HG03039 (cell line): ENCODE data around the gene FOXP1.
"Not testable (repeated sequence)": the region's sequence is repeated elsewhere in the genome, so short reads cannot be mapped to it uniquely, and the experiment has no call there.

Source experiments
- ATAC-seq: cut with Tn5 transposase; IDR thresholded peaks from one replicate; pipeline ENCODE4 v1.9.1; 2021; ENCODE audit warnings: mild to moderate bottlenecking, moderate library complexity; ENCODE audit not compliant: unreplicated experiment

FOXP1 gene

DNA sequence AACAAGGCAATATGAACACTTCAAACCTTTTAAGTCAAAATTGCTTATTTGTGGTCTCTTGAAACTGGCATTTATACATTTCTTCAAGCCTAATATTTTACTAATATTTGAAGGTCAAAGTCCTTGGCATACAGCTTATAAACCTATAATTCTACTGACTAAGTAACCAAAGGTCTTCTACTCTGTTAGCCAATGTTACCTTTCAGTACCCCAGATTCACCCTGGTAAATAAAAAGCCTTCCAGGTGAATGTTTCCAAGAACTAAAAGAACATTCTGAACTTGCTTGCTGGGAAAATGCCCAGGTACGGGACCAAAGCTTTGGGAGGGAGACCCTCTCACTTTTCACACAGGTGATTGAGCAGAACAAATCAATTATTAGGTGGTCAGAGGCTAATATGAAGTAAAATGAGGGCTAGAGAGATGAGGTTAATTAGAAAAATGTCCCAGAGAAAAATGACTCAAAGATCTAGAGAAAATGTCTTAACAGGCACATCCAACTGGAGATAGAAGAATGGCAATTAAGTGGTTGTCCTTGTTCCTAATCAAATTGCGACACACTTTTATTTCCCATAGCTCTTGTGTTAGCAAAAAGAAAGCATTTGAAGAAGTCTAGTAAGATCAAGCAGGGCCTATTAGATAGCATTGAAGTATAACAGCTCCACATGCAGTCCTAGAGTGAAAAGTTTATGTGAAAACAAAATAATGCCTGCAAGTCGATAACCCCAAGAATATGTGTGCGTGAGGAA is 232.0 kb downstream of the FOXP1 start:
- ATAC-seq: no peak

DNA sequence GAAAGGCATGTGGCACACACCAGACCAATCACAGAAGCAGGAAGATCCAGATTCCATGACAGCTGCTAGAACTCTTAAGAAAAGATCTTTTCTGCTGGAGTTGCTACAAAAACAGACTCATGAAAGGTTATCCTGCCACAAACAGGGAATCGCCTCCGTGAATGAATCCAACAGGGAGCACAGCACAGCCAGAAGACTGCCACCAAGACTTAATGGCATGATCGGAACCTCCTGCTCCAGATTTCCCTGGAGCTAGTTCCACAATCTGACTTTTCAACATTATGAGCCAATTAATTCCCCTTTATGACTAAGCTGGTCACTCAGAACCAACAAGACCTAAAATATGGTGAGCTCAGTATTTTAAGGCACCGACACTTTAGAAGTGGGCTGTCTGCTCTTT is 232.5 kb downstream of the FOXP1 start:
- no peak for ATAC-seq

DNA sequence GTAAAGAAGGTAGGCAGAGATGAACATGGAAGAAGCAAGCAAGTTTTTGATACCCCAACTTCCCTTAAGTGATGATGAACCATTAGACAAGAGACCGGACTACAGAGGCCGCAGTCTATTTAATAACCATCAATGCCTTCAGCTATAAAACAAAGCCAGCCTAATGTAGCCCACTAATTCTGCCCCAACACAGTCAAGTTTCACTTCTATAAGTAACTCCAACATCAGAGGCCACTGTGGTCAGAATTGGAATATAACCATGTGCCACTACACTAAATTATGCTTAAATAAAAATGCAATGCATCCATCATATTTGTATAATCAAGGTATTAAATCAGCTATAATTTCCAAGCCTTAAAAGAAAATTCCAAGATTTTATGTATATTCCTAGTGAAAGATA is 234.7 kb downstream of the FOXP1 start:
- no peak for ATAC-seq

DNA sequence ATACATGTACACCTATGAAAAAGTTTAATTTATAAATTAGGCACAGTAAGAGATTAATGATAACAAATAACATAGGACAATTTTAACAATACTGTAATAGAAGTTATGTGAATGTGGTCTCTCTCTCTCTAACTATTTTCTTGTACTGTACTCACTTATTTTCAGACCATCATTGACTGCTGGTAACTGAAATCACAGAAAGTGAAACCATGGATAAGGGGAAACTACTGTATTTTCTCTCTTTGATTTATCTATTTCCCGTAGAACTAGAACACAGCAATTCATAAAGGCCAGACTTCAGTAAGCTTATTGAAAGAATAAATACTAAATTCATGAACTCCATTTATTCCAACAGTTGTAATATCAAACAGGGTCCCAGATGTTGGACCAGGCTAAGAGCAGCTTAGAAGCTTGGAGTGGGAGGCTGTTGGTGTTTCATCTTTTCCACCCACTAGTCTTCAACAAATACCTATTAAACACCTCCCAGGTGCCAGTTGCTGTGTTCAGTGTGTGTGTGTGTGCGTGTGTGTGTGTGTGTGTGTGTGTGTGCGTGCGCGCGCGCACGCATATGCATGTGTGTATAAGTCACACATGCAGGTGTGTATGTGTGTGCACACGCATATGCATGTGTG is 235.4 kb downstream of the FOXP1 start:
- no peak for ATAC-seq

DNA sequence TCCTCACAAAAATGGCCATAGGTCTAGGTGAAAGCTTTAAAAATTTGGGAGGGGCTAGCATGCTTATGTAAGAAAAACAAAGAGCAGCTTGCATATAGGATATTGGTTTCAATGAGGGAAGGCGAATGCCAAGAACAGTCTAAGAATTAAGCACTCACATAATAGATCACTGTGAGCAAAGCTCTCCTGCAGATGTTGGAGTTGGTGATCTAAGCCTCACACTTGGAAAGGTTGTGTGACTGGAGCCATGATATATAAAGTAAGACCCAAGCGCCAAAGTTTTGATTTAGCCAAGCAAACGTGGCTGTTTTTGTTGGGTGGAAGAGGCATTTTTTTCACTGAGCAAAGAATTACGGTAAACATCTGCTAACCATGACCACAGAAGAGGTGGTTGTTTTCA is 237.5 kb downstream of the FOXP1 start:
- no peak for ATAC-seq

DNA sequence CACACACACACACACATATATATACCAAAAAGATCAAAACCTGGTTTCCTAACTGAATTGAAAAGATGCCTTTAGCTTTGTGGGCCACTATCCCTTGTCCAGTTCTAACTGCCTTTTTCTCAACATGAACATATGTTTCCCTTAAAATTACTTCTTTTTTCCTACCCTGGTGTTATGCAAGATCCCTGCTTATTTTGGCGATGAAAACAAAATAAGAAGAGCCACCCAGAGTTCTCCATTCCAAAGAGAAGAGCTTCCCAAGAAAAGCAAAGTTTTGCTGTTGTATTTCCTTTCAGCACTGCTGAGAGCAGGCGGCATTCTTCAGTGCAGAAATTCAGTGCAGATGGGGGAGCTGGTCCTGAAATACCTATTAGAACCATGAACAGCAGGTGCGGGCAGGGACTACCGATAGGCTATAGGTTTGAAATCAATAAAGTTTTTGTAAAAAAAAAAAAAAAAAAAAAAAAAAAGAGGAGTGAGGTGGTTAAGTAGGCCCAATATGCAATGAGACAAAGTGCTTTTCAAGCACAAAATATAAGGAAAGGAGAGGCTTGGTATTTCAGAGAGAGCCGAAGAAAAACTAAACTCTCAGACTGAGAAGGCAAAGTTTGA is 238.0 kb downstream of the FOXP1 start:
- no peak for ATAC-seq

DNA sequence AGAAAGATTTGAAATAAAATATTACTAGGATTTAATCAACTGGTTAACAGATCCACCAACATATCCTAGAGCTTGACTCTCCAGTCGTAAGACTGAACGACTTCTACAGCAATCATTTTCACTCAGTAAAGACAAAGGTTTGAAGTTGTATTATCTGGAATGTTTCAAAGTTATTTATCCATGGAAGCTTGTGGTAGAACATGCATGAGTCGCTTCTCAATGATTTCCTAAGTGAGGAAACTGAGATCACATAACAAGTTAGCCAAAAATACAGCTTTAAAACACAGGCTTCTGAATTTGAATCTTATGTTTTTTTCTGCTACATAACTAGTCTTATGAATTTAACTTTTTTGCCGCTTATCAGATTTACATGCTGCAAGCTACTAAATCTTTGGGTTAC is 241.8 kb downstream of the FOXP1 start:
- no peak for ATAC-seq

DNA sequence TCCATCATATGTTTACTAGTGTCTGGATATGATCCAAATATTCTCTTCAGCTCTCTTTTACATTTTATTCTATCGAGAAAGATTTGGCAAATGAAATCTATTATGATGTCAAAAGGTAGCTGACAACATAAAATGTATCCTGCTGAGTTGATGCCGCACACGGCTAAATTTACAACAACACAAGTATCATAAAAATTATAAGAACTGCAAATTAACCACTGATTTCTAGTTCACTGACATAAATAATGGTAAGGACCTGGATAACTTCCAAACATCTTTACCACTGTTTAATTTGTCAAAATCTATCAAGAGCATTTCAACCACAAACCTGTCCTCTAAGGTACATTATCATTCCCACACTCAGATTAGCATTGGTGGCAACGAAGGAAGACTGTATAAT is 244.5 kb downstream of the FOXP1 start:
- ATAC-seq: no peak

DNA sequence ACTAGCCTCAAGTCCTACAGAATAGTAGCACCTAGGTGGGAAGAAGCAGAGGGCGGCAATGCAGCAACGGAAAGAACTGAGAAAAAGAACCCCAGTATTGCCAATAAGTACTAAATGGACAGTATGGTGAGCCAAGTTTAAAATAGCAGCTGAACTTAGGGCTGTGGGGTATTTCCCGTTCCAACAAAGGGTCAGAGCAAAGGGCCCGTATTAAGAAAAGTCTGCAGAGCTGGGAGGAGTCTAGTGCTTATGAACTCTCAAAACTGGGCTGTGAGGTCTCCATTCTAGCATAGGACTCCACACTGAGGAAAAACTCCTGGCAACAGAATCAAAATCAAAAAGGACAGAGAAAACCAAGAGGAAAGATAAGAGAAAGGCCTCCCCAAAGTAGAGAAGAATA is 250.7 kb downstream of the FOXP1 start:
- no peak for ATAC-seq

DNA sequence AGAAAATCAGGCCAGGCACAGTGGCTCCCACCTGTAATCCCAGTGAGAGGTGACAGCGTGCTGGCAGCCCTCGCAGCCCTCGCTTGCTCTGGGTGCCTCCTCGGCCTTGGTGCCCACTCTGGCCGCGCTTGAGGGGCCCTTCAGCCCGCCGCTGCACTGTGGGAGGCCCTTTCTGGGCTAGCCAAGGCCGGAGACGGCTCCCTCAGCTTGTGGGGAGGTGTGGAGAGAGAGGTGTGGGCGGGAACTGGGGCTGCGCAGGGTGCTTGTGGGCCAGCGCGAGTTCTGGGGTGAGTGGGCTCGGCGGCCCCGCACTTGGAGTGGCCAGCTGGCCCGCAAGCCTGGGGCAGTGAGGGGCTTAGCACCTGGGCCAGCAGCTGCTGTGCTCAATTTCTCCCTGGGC is 252.6 kb downstream of the FOXP1 start:
- no peak for ATAC-seq

DNA sequence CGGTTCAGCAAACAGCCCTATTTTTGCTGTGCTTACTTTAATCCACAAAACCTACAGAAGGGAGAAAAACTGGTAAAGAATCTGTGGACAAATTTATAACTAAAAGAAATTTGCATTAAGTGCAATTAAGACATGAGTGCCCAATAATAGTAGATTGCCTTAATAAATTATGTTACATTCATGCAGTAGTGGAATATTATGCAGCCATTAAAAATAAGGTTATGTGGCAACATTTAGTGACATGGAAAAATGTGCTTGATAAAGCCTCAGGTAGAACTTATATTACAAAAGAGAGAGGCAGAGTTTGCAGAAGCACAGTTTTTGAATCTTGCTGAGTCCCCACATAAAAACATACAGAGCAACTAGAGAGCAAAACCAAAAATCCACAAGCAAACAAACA is 253.0 kb downstream of the FOXP1 start:
- ATAC-seq: no peak

DNA sequence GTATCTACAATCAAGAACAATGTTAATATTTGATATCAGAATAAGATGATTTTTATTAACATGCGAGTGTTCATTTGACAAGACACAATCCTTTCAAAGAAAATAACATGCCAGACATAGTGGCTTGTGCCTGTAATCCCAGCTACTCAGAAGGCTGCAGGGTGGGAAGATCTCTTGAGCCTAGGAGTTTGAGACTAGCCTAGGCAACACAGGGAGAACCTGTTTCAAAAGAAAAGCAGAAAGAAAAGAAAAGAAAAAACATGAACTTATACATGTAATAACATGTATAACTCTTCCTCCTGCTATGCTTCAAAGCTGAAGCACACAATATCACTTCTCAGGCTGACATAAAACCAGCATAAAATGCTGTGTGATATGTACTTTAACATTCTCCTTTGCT is 253.7 kb downstream of the FOXP1 start:
- ATAC-seq: no peak

DNA sequence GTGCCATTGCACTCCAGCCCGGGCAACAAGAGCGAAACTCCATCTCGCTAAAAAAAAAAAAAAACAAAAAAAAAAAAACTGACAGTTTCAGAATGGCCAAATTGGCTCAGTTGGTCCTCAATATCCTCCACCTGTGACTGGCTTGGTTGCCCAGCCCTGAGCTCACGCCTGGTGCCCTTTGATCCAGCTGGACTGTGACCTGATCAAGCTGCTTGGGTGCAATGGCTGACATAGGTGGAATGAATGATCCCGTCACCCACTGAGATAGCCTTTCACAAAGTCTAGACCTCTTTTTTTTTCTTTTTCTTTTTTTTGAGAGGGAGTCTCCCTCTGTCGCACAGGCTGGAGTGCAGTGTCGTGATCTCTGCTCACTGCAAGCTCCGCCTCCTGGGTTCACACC is 254.6 kb downstream of the FOXP1 start:
- ATAC-seq: no peak

DNA sequence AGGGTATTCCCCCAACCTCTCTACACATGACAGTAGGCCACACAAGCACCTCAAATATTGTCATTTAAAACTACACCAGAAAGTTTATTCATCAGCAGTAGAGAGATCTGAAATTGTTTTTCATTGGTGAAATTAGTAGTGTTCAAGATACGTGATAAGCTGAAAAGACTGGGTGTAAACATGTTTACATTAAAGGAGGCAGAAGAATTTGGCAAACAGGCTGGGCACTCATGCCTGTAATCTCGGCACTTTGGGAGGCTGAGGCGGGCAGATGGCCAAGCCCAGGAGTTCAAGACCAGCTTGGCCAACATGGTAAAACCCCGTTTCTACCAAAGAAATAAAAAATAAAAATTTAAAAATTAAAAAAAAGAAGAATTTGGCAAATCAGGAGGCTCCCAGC is 255.6 kb downstream of the FOXP1 start:
- ATAC-seq: no peak

DNA sequence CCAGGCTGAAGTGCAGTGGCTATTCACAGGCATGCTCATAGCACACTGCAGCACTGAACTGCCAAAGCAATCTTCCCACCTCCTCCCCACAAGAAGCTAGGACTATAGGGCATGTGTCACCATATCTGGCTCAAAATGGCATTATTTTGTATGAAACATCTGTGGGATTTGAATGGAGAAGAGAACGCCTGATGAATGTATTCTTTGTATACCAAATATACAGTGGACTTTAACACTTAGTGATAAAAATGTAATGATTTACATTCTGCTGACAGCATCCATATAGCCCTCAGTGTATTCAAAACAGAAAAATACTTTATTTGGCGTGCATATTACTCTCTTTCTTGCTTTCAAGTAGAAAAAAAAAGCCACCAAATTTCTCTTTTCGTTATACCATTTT is 257.8 kb downstream of the FOXP1 start:
- no peak for ATAC-seq

DNA sequence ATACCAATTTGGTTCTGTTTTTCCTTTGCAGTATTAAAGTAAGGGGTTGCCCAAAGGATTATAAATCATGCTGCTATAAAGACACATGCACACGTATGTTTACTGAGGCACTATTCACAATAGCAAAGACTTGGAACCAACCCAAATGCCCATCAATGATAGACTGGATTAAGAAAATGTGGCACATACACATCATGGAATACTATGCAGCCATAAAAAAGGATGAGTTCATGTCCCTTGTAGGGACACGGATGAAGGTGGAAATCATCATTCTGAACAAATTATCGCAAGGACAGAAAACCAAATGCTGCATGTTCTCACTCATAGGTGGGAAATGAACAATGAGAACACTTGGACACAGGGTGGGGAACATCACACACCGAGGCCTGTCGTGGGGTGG is 259.3 kb downstream of the FOXP1 start:
- not testable (repeated sequence) for ATAC-seq

DNA sequence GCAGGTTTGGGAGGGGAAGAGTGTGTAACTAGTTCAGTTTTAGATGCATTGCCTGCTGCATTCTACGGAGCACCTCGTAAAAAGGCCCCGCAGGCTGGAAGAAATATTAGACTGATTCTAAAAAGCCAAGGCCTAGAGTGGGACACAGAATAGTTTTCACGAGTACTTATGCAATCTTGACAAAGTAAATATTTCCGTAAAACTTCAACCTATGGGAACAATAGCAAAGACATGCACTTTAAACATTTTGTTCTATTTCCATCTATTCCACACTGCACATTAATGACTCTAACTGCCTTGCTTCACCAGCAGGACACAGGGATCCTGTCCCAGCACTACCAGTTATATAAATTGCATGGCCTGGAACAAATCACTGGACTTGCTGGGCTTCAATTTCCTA is 260.0 kb downstream of the FOXP1 start:
- no peak for ATAC-seq

DNA sequence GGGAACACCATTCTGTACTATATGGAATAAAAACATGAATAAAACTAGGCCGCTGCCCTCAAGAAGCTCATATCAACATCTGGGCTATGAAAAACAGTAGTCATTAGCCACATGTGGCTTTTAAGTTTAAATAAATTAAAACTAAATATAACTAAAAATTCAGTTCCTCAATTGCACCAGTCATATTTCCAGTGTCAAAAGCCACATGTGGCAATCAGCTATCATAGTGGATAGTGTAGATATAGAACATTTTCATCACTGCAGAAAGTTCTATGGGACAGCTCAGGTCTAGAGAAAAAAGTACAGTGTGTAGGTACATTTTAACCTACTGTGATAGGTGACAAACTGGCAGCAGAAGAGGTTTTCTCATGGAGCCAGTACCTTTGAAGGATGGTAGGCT is 261.4 kb downstream of the FOXP1 start:
- ATAC-seq: no peak

DNA sequence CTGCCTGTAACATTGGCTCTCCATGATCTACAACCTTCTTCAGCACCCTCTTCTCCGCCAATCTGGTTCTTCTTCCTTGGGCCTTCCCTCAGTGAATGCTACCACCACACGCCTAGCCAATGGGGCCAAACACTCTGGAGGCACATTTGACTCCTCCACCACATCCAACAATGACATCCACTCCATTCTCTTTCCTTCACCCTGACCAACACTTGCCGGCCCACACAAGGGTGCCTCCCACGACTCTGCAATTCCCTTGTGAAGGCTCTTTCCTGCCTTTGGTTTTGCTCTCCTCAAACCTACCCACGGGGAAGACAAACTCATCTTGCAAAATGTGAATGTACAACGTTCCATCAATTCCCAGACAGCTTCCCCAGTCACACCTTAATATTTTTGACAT is 263.8 kb downstream of the FOXP1 start:
- no peak for ATAC-seq

DNA sequence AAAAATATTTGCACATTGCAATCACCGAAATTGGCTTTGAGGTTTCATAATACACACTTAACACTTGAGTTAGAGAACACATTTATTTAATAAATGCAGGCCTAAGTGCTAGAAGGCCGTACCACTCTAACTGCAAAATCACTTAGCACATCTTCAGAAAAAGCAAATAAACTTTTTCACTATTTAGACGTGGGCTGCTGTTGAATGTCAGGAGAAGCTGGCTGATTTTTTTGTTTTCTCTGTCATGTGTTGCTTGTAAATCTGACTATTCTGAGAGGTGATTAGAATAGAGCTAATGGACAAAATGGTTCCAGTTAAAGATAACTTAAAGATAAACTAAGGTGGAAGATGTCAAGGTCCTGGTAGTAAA is 265.1 kb downstream of the FOXP1 start:
- no peak for ATAC-seq

DNA sequence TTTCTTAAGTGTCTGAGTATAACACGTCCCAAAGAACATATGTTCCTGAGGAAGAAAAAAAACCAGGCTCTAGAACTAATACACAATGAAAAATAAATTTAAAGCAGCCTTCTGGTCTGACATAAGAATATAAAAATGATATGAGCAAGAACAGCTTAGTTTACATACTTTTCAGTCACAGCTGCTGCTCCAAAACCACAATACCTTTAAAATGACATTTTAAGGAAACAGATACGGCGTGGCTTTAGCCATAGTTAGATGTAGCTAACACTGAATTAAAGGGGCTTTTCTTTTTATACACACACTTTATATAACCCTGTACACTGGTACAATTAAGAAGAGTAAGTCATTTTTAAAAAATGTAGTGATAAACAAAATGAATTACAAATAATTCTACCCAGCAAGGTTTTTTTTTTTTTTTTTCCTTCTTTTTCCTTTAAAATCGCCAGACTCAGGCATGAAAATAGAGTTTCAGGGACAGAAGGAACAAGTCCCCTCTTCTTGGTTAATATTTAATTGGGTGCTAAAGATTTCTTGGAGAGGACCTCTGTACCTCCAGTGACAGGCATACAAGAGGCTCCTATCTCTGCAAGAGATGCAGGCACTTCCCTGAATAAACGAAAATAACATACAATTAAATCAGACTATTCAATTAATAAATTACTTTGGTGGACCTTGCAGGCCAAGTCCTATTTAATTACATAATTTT is 265.6 kb downstream of the FOXP1 start:
- ATAC-seq: no peak

DNA sequence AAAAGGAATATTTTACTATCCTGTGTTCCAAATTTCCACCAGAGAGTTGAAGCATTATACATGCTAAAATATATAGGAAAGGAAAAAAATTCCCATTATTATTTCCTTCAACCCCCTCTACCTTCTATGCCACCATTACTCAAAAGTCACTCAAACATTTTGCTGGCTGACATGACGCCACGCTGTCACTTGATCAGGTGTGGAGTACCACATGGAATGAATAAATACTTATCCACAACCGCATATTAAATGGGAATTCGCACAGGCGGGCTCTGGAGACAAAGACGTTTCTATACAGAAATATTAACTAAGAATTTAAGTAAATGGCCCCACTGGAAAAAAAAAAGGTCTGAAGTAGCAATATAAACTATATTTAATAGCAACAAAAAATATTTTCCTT is 266.4 kb downstream of the FOXP1 start:
- no peak for ATAC-seq
